GM18868 (cell line): ENCODE data around the gene TNIK.
"Not testable (repeated sequence)": the region's sequence is repeated elsewhere in the genome, so short reads cannot be mapped to it uniquely, and the experiment has no call there.

ENCODE experiments used
- ATAC-seq: cut with Tn5 transposase; IDR thresholded peaks from one replicate; pipeline ENCODE4 v1.9.1; 2021; ENCODE audit warnings: mild to moderate bottlenecking, moderate library complexity; ENCODE audit not compliant: unreplicated experiment

Gene TNIK

GRCh38 chr3:171287761-171288160 lies 172.4 kb downstream of the TNIK start:
- not testable (repeated sequence) for ATAC-seq

- peak; percentile 47 for ATAC-seq
Observed at GRCh38 chr3:171286580-171287249, 173.5 kb downstream of the TNIK start.

GRCh38 chr3:171285287-171285686 lies 174.9 kb downstream of the TNIK start:
- ATAC-seq, result no peak

GRCh38 chr3:171284308-171285075 lies 175.7 kb downstream of the TNIK start:
- peak; percentile 49 for ATAC-seq

- no peak for ATAC-seq
Observed at GRCh38 chr3:171283848-171284222, 176.4 kb downstream of the TNIK start.

- no peak for ATAC-seq
Observed at GRCh38 chr3:171283183-171283847, 176.9 kb downstream of the TNIK start.

- no peak for ATAC-seq
Observed at GRCh38 chr3:171282041-171282440, 178.2 kb downstream of the TNIK start.

GRCh38 chr3:171281256-171281992 lies 178.8 kb downstream of the TNIK start:
- no peak for ATAC-seq

GRCh38 chr3:171279972-171280371 lies 180.2 kb downstream of the TNIK start:
- no peak for ATAC-seq

- no peak for ATAC-seq
Observed at GRCh38 chr3:171278299-171278590, 182.0 kb downstream of the TNIK start.

- ATAC-seq, result no peak
Observed at GRCh38 chr3:171277456-171278298, 182.5 kb downstream of the TNIK start.

GRCh38 chr3:171276923-171277322 lies 183.3 kb downstream of the TNIK start:
- ATAC-seq, result no peak

- no peak for ATAC-seq
Observed at GRCh38 chr3:171274222-171274621, 186.0 kb downstream of the TNIK start.

- no peak for ATAC-seq
Observed at GRCh38 chr3:171270541-171270940, 189.7 kb downstream of the TNIK start.

- no peak for ATAC-seq
Observed at GRCh38 chr3:171269542-171269941, 190.7 kb downstream of the TNIK start.

- ATAC-seq, result no peak
Observed at GRCh38 chr3:171268677-171269076, 191.5 kb downstream of the TNIK start.

GRCh38 chr3:171267104-171267503 lies 193.1 kb downstream of the TNIK start:
- ATAC-seq, result no peak

GRCh38 chr3:171266740-171267073 lies 193.5 kb downstream of the TNIK start:
- ATAC-seq, result no peak

- no peak for ATAC-seq
Observed at GRCh38 chr3:171266034-171266739, 194.0 kb downstream of the TNIK start.

- ATAC-seq, result no peak
Observed at GRCh38 chr3:171264758-171265157, 195.4 kb downstream of the TNIK start.
